H1 (cell line): ENCODE data around the gene TSPAN9. TPM values are rescaled to one million over a fixed set of nuclear protein-coding genes. Genes with fewer than 3 reads are reported as not detected.

ENCODE experiments used
- CTCF ChIA-PET: fragments of 300-600 bp; sonication (Branson Sonifier 250); formaldehyde crosslinking; loops from one replicate; lab custom pipeline; 2021; ENCODE audit not compliant: partially characterized antibody; lab: Charles Lee
- POLR2A ChIA-PET: fragments of 300-600 bp; sonication (Branson Sonifier 250); formaldehyde crosslinking; loops from one replicate; lab custom pipeline; 2021; ENCODE audit warnings: inconsistent platforms; ENCODE audit not compliant: partially characterized antibody; lab: Charles Lee
- DNase-seq, 2 experiments: peaks; one replicate each; pipeline versions ENCODE4 v3.0.0 to v3.0.0-alpha.2; 2010 to 2022; ENCODE audit warnings: low spot score in 2 of 2, low read depth in 1 of 2, mixed read lengths in 1 of 2
- FAIRE-seq: peaks from 2 replicates; lab custom pipeline; 2011; peaks lifted over from hg19 to GRCh38; lab: Jason Lieb, UNC
- H2AFZ ChIP-seq: 2 replicates; pipeline ENCODE4 v1.8.1; 2012; ENCODE audit warnings: low read length, inconsistent platforms
- H2AK5ac ChIP-seq: 2 replicates; pipeline ENCODE4 v1.6.1; 2013; ENCODE audit warnings: low read depth, low read length
- H2BK120ac ChIP-seq: replicated peaks from 2 replicates; pipeline ENCODE3; 2013; ENCODE audit warnings: low read depth, low read length, inconsistent platforms
- H2BK12ac ChIP-seq: 2 replicates; pipeline ENCODE4 v1.6.1; 2013; ENCODE audit warnings: low read depth, low read length
- H2BK15ac ChIP-seq: 2 replicates; pipeline ENCODE4 v1.6.1; 2013; ENCODE audit warnings: low read length
- H2BK20ac ChIP-seq: 2 replicates; pipeline ENCODE4 v1.6.1; 2013; ENCODE audit warnings: low read length
- H2BK5ac ChIP-seq: 2 replicates; pipeline ENCODE4 v1.6.1; 2013; ENCODE audit warnings: low read depth, low read length
- H3K14ac ChIP-seq: 2 replicates; pipeline ENCODE4 v1.6.1; 2013; ENCODE audit warnings: inconsistent platforms; ENCODE audit not compliant: insufficient read length
- H3K18ac ChIP-seq: 2 replicates; pipeline ENCODE4 v1.6.1; 2013; ENCODE audit warnings: low read length; ENCODE audit errors: extremely low read depth
- H3K23ac ChIP-seq: 2 replicates; pipeline ENCODE4 v1.6.1; 2013; ENCODE audit warnings: inconsistent platforms; ENCODE audit not compliant: insufficient read length
- H3K23me2 ChIP-seq: 2 replicates; pipeline ENCODE4 v1.6.1; 2013; ENCODE audit warnings: low read depth, low read length
- H3K27ac ChIP-seq: 2 replicates; pipeline ENCODE4 v1.6.1; 2011; ENCODE audit warnings: low read depth, low read length, inconsistent platforms
- H3K27me3 ChIP-seq, 4 experiments: replicated peaks in 1 of 4; 1 replicate in 1 of 4; 2 replicates in 3 of 4; pipeline versions ENCODE4 v1.6.1 to v1.8.1; 2011 to 2013; ENCODE audit warnings: low read length in 3 of 4, mild to moderate bottlenecking in 3 of 4, inconsistent platforms in 2 of 4, mixed read lengths in 2 of 4, moderate library complexity in 1 of 4; ENCODE audit not compliant: control insufficient read depth in 3 of 4, insufficient read depth in 3 of 4; ENCODE audit errors: extremely low read depth in 1 of 4
- H3K36me3 ChIP-seq, 4 experiments: 2 replicates each; pipeline versions ENCODE4 v1.6.1 to v1.8.1; 2011 to 2013; ENCODE audit warnings: mild to moderate bottlenecking in 4 of 4, low read length in 3 of 4, moderate library complexity in 2 of 4, control low read depth in 1 of 4, inconsistent platforms in 1 of 4; ENCODE audit not compliant: insufficient read depth in 4 of 4, control insufficient read depth in 2 of 4
- H3K4ac ChIP-seq: replicated peaks from 2 replicates; pipeline ENCODE3; 2013; ENCODE audit warnings: low read length, low read depth, mixed read lengths, inconsistent platforms; ENCODE audit not compliant: insufficient read length
- H3K4me1 ChIP-seq, 4 experiments: replicated peaks in 1 of 4; 1 replicate in 1 of 4; 2 replicates in 3 of 4; pipeline versions ENCODE4 v1.6.1 to v1.8.1; 2011 to 2013; ENCODE audit warnings: low read length in 3 of 4, inconsistent platforms in 2 of 4, mixed read lengths in 1 of 4; ENCODE audit not compliant: insufficient read depth in 4 of 4, control insufficient read depth in 3 of 4
- H3K4me2 ChIP-seq, 2 experiments: 2 replicates each; pipeline versions ENCODE4 v1.6.1 to v1.8.1; 2011 to 2013; ENCODE audit warnings: low read depth in 2 of 2, low read length in 2 of 2, control low read depth in 1 of 2, inconsistent platforms in 1 of 2, mild to moderate bottlenecking in 1 of 2; ENCODE audit not compliant: insufficient read depth in 1 of 2
- H3K4me3 ChIP-seq, 4 experiments: fragments of 200-600, 300-600 bp in 1 of 4; sonication (generic), shearing (Covaris generic), sonication (Bioruptor Twin) in 1 of 4; 2 replicates each; pipeline versions ENCODE4 v1.5.1 to v1.8.1; 2011 to 2016; ENCODE audit warnings: low read length in 4 of 4, low read depth in 3 of 4, control low read depth in 2 of 4, inconsistent platforms in 2 of 4, mild to moderate bottlenecking in 2 of 4, mixed read lengths in 1 of 4, moderate library complexity in 1 of 4; ENCODE audit not compliant: insufficient read depth in 2 of 4; ENCODE audit errors: extremely low read depth in 1 of 4
- H3K56ac ChIP-seq: replicated peaks from 2 replicates; pipeline ENCODE3; 2013; ENCODE audit warnings: low read depth, mild to moderate bottlenecking, mixed read lengths, low read length, inconsistent platforms; ENCODE audit not compliant: insufficient read length
- H3K79me1 ChIP-seq: 2 replicates; pipeline ENCODE4 v1.6.1; 2013; ENCODE audit warnings: low read depth, low read length, control low read depth
- H3K79me2 ChIP-seq, 2 experiments: 2 replicates each; pipeline versions ENCODE4 v1.6.1 to v1.8.1; 2012 to 2013; ENCODE audit warnings: low read length in 2 of 2, mild to moderate bottlenecking in 2 of 2, inconsistent platforms in 1 of 2; ENCODE audit not compliant: insufficient read depth in 2 of 2, control insufficient read depth in 1 of 2
- H3K9ac ChIP-seq, 4 experiments: replicated peaks in 1 of 4; 1 replicate in 1 of 4; 2 replicates in 3 of 4; pipeline versions ENCODE4 v1.6.1 to v1.8.1; 2011 to 2013; ENCODE audit warnings: low read depth in 3 of 4, low read length in 3 of 4, control low read depth in 2 of 4, mild to moderate bottlenecking in 2 of 4, moderate library complexity in 2 of 4, inconsistent platforms in 1 of 4; ENCODE audit errors: extremely low read depth in 1 of 4
- H3K9me3 ChIP-seq, 2 experiments: 2 replicates each; pipeline versions ENCODE4 v1.6.1 to v1.8.1; 2012 to 2013; ENCODE audit warnings: mild to moderate bottlenecking in 2 of 2, moderate library complexity in 2 of 2, control low read depth in 1 of 2, inconsistent platforms in 1 of 2, low read depth in 1 of 2, low read length in 1 of 2, mixed read lengths in 1 of 2; ENCODE audit not compliant: insufficient read depth in 2 of 2
- H4K20me1 ChIP-seq, 2 experiments: replicated peaks in 1 of 2; 2 replicates each; pipeline versions ENCODE3 to v1.8.1; 2011 to 2013; ENCODE audit warnings: inconsistent platforms in 2 of 2, low read length in 2 of 2, mild to moderate bottlenecking in 1 of 2; ENCODE audit not compliant: insufficient read depth in 2 of 2, control insufficient read depth in 1 of 2
- H4K5ac ChIP-seq: 2 replicates; pipeline ENCODE4 v1.6.1; 2013; ENCODE audit warnings: low read length, low read depth, mixed read lengths, inconsistent platforms; ENCODE audit not compliant: insufficient read length
- H4K8ac ChIP-seq: 2 replicates; pipeline ENCODE4 v1.8.0; 2013; ENCODE audit warnings: mild to moderate bottlenecking, moderate library complexity, low read length, inconsistent platforms; ENCODE audit not compliant: insufficient read depth; ENCODE audit errors: extremely low read depth
- H4K91ac ChIP-seq: replicated peaks from 2 replicates; pipeline ENCODE3; 2013; ENCODE audit warnings: low read length, mixed read lengths, inconsistent platforms; ENCODE audit not compliant: insufficient read length
- ATF2 ChIP-seq: IDR thresholded peaks from 2 replicates; pipeline ENCODE4 v1.6.1; 2012; ENCODE audit warnings: low read length, inconsistent platforms
- BRCA1 ChIP-seq: IDR thresholded peaks from 2 replicates; pipeline ENCODE4 v1.6.1; 2012; ENCODE audit warnings: low read depth, low read length, improper control_type of control experiment
- MAX ChIP-seq: IDR thresholded peaks from 2 replicates; pipeline ENCODE4 v1.6.1; 2012; ENCODE audit warnings: inconsistent platforms
- POLR2A ChIP-seq, 2 experiments: IDR thresholded peaks; 1 replicate in 1 of 2; 2 replicates in 1 of 2; pipeline ENCODE4 v1.6.1; 2011; ENCODE audit warnings: low read depth in 2 of 2, low read length in 2 of 2, mild to moderate bottlenecking in 2 of 2; ENCODE audit errors: control extremely low read depth in 1 of 2
- POU5F1 ChIP-seq: IDR thresholded peaks from 2 replicates; pipeline ENCODE4 v1.6.1; 2011; ENCODE audit warnings: low read depth, mild to moderate bottlenecking, low read length, moderate library complexity
- RAD21 ChIP-seq, 2 experiments: IDR thresholded peaks in 1 of 2; conservative IDR thresholded peaks in 1 of 2; 2 replicates each; pipeline ENCODE4 v1.6.1; 2011; ENCODE audit warnings: low read depth in 2 of 2, low read length in 2 of 2, improper control_type of control experiment in 1 of 2, inconsistent platforms in 1 of 2, mild to moderate bottlenecking in 1 of 2, moderate library complexity in 1 of 2
- SAP30 ChIP-seq: fragments of 300-600 bp; sonication (generic); IDR thresholded peaks from 2 replicates; pipeline ENCODE4 v1.7.1; 2012; ENCODE audit warnings: low read length, moderate library complexity, mild to moderate bottlenecking, inconsistent platforms; ENCODE audit not compliant: insufficient read depth, insufficient replicate concordance
- SIN3A ChIP-seq, 2 experiments: IDR thresholded peaks in 1 of 2; conservative IDR thresholded peaks in 1 of 2; 2 replicates each; pipeline ENCODE4 v1.6.1; 2011 to 2012; ENCODE audit warnings: low read length in 2 of 2, improper control_type of control experiment in 1 of 2, low read depth in 1 of 2, mild to moderate bottlenecking in 1 of 2
- SIX5 ChIP-seq: IDR thresholded peaks from 2 replicates; pipeline ENCODE4 v1.6.1; 2011; ENCODE audit warnings: mild to moderate bottlenecking, low read depth, low read length
- SP4 ChIP-seq: IDR thresholded peaks from 2 replicates; pipeline ENCODE4 v1.6.1; 2012; ENCODE audit warnings: low read length, inconsistent platforms
- TAF7 ChIP-seq: optimal IDR thresholded peaks from 2 replicates; pipeline ENCODE3; 2011; ENCODE audit warnings: low read depth, mild to moderate bottlenecking, inconsistent platforms, low read length, moderate library complexity, borderline replicate concordance
- TEAD4 ChIP-seq: IDR thresholded peaks from 2 replicates; pipeline ENCODE4 v1.6.1; 2012; ENCODE audit warnings: low read depth, low read length, inconsistent platforms, mixed read lengths
- WGBS, 2 experiments: shearing (Covaris generic) in 1 of 2; methylation state at CpG; one replicate each; pipeline versions ENCODE4 v1.1.6 to v1.1.7; 2013 to 2015; ENCODE audit warnings: low lambda C conversion rate in 2 of 2, mixed read lengths in 2 of 2, inconsistent platforms in 1 of 2, low coverage in 1 of 2, missing lambda C conversion rate in 1 of 2; ENCODE audit not compliant: insufficient replicate concordance in 2 of 2, insufficient coverage in 1 of 2, insufficient read length in 1 of 2; ENCODE audit errors: extremely low coverage in 1 of 2, missing lambda C conversion rate in 1 of 2; 5-methylcytosine and 5-hydroxymethylcytosine counted together
- polyA plus RNA-seq, 7 experiments: library from polyadenylated mRNA; depleted of rRNA in 3 of 7; stranded (reverse) in 5 of 7; unstranded in 2 of 7; fragments of >200 nt in 5 of 7; fragments of 200-250 nt in 2 of 7; gene quantifications; 1 replicate in 5 of 7; 2 replicates in 1 of 7; 4 replicates in 1 of 7; pipeline versions ENCODE4 v1.2.1 to v1.2.3, GENCODE V29; 2011 to 2013; ENCODE audit warnings: missing spikeins in 2 of 7, mixed read lengths in 2 of 7
- total RNA-seq: library from RNA; stranded (reverse); fragmentation: NEBNext Ultra II Directional; extraction: Animal tissue kit (Norgen Biotek cat#: 25700); gene quantifications from 2 replicates; pipeline ENCODE4 v1.2.1, GENCODE V29; 2021

TSPAN9 gene
- total and polyA plus RNA-seq, 2 of the 8 experiments (the other 6 are each of a cell fraction or from before 2014, with no cell fraction given): 11.5 to 29.1 TPM

- H3K4me2 ChIP-seq: no peak overlapping the region
- no peak overlapping the region for H2BK5ac ChIP-seq
- no peak overlapping the region for H4K91ac ChIP-seq
- H3K36me3 ChIP-seq: no peaks in the 10 kb centered on the region
- H3K23me2 ChIP-seq: no peaks in the 10 kb centered on the region
- H3K56ac ChIP-seq: no peak overlapping the region
- H3K79me2 ChIP-seq: no peaks in the 10 kb centered on the region
- H3K27ac ChIP-seq: no peak overlapping the region
- 90% methylated on average over 5 of the region's 5 CpGs; no CpG with 5 or more reads in 1 of the 2 experiments for WGBS, 2 experiments
- no peak overlapping the region for H2BK20ac ChIP-seq
- no peaks in the 10 kb centered on the region for H4K20me1 ChIP-seq
- H3K4me3 ChIP-seq: no peak overlapping the region
- H3K4ac ChIP-seq: no peak overlapping the region
- no peak overlapping the region for H3K9ac ChIP-seq
- peak overlapping the region; percentile 19; the same call in 1 of the 2 replicates for H2BK15ac ChIP-seq
- POLR2A ChIA-PET: no interaction called here
- FAIRE-seq (no peak), DNase-seq (no peak)
- H4K5ac ChIP-seq: no peak overlapping the region
- H3K79me1 ChIP-seq: no peaks in the 10 kb centered on the region
- H4K8ac ChIP-seq: no peak overlapping the region
- CTCF ChIA-PET: interaction anchor here (1.1 to 4.7 kb wide), 4 partner anchors 12 to 47 kb away, joined by 3 to 26 read pairs (median 8); no protein-coding TSS in a partner anchor
- peaks cover 0 to 11% (median 3%) of the 10 kb centered on the region in 4 experiments; a peak in 4 of 7 replicates for H3K4me1 ChIP-seq
- peaks cover 6 to 8% of the 10 kb centered on the region in 2 experiments; a peak in 2 of 4 replicates for H3K9me3 ChIP-seq
- no peak overlapping the region for H3K14ac ChIP-seq
- peak overlapping the region; percentile 86; the same call in 1 of the 2 replicates for H2AK5ac ChIP-seq
- H3K27me3 ChIP-seq: no peaks in the 10 kb centered on the region; a peak in 1 of 7 replicates
- no peak overlapping the region for H3K23ac ChIP-seq
- no peak overlapping the region for H3K18ac ChIP-seq
- H2BK12ac ChIP-seq: peak overlapping the region; percentile 10; the same call in 1 of the 2 replicates
- H2BK120ac ChIP-seq: no peak overlapping the region
- H2AFZ ChIP-seq: no peak overlapping the region
- no peak for TF ChIP-seq ATF2
- TF ChIP-seq MAX: no peak
- TF ChIP-seq TAF7: no peak
- no peak for TF ChIP-seq SIX5
- no peak for TF ChIP-seq SAP30
- TF ChIP-seq POLR2A (IDR thresholded peaks at IDR 0.05; ENCODE audit: control extremely low read depth in 1 of 2, low read depth in 2 of 2, low read length in 2 of 2): no peak
- TF ChIP-seq POU5F1: no peak
- no peak for TF ChIP-seq BRCA1
- no peak for TF ChIP-seq TEAD4
- no peak for TF ChIP-seq SP4
- TF ChIP-seq SIN3A (conservative IDR thresholded peaks at IDR 0.05 in 1 of 2, IDR thresholded peaks at IDR 0.05 in 1 of 2; ENCODE audit: low read depth in 1 of 2, low read length in 2 of 2): no peak
- no peak for TF ChIP-seq RAD21 (IDR thresholded peaks at IDR 0.05 in 1 of 2, conservative IDR thresholded peaks at IDR 0.05 in 1 of 2; ENCODE audit: low read depth in 2 of 2, low read length in 2 of 2)
Measured at GRCh38 chr12:3061059-3061458, 16.1 kb upstream of the TSPAN9 start.
